Activated B cell treated with CpG ODN at 0.5 μM for 24 hours (primary cell): Measurements from ENCODE around the gene BICC1. TPM values are rescaled to one million over a fixed set of nuclear protein-coding genes. Genes with fewer than 3 reads are reported as not detected.

Experiments
- ATAC-seq: fragments of 200-7000 bp; cut with Tn5 transposase; one replicate; pipeline ENCODE4 v1.10.0; 2021; ENCODE audit warnings: low read depth, mild to moderate bottlenecking, moderate library complexity
- CTCF ChIA-PET: fragments of 350-600 bp; sonication (Branson Sonifier 250); formaldehyde crosslinking; loops from one replicate; lab custom pipeline; 2021; ENCODE audit warnings: antibody characterized with exemption; lab: Charles Lee
- POLR2A ChIA-PET: fragments of 350-600 bp; sonication (Branson Sonifier 250); formaldehyde crosslinking; loops from one replicate; lab custom pipeline; 2021; ENCODE audit warnings: antibody characterized with exemption; lab: Charles Lee
- DNase-seq: peaks from one replicate; pipeline ENCODE4 v3.0.0; 2022
- H3K27ac Mint-ChIP-seq: one replicate; pipeline ENCODE4 v1.8.0; 2020; ENCODE audit warnings: mixed read lengths
- H3K27me3 Mint-ChIP-seq: one replicate; pipeline ENCODE4 v1.8.0; 2021; ENCODE audit warnings: mixed read lengths
- H3K36me3 Mint-ChIP-seq: one replicate; pipeline ENCODE4 v1.8.0; 2021; ENCODE audit warnings: low read depth, mixed read lengths
- H3K4me1 Mint-ChIP-seq: one replicate; pipeline ENCODE4 v1.8.0; 2021; ENCODE audit warnings: mixed read lengths
- H3K4me3 Mint-ChIP-seq: one replicate; pipeline ENCODE4 v1.8.0; 2020; ENCODE audit warnings: mild to moderate bottlenecking, mixed read lengths
- H3K9me3 Mint-ChIP-seq: one replicate; pipeline ENCODE4 v1.8.0; 2020; ENCODE audit warnings: mixed read lengths
- CTCF ChIP-seq: fragments of 200-600 bp; IDR thresholded peaks from one replicate; pipeline ENCODE4 v1.8.0; 2022; ENCODE audit warnings: antibody characterized with exemption, mild to moderate bottlenecking
- intact Hi-C: fragments of 100-400 bp; cut with micrococcal nuclease; formaldehyde crosslinking; loops from one replicate; pipeline ENCODE4 v1.15.1; 2024
- total RNA-seq: library from RNA; stranded (reverse); gene quantifications from 2 replicates; pipeline ENCODE4 v1.2.3, GENCODE V29; 2022

BICC1 gene
- total RNA-seq, 1 donor from 2014 or later = not detected

GRCh38 chr10:58543141-58543540 is 30.5 kb downstream of the BICC1 start:
- no peak for ATAC-seq
- ChIA-PET POLR2A (no interaction called here), CTCF (no interaction called here)
- no peaks in the 10 kb centered on the region for H3K36me3 Mint-ChIP-seq
- H3K27ac Mint-ChIP-seq = no peak overlapping the region
- H3K4me1 Mint-ChIP-seq = no peaks in the 10 kb centered on the region
- DNase-seq = no peak
- peaks cover 6% of the 10 kb centered on the region for H3K9me3 Mint-ChIP-seq
- TF ChIP-seq CTCF = no peak
- no peaks in the 10 kb centered on the region for H3K27me3 Mint-ChIP-seq
- H3K4me3 Mint-ChIP-seq = no peak overlapping the region
- intact Hi-C loops = no loop called here

- H3K27ac Mint-ChIP-seq = no peak overlapping the region
- H3K9me3 Mint-ChIP-seq = peaks cover 3% of the 10 kb centered on the region
- no peaks in the 10 kb centered on the region for H3K36me3 Mint-ChIP-seq
- ChIA-PET CTCF (no interaction called here), POLR2A (no interaction called here)
- no peaks in the 10 kb centered on the region for H3K4me1 Mint-ChIP-seq
- intact Hi-C loops = no loop called here
- no peak overlapping the region for H3K4me3 Mint-ChIP-seq
- ATAC-seq = no peak
- no peak for TF ChIP-seq CTCF
- no peaks in the 10 kb centered on the region for H3K27me3 Mint-ChIP-seq
- DNase-seq = no peak
These were observed 31.5 kb downstream of the BICC1 start for GRCh38 chr10:58544135-58544534.

GRCh38 chr10:58545427-58545826 is 32.8 kb downstream of the BICC1 start:
- no peak for TF ChIP-seq CTCF
- ATAC-seq (no peak), DNase-seq (no peak)
- no peak overlapping the region for H3K4me3 Mint-ChIP-seq
- no peaks in the 10 kb centered on the region for H3K36me3 Mint-ChIP-seq
- H3K4me1 Mint-ChIP-seq = no peaks in the 10 kb centered on the region
- intact Hi-C loops = no loop called here
- no peaks in the 10 kb centered on the region for H3K27me3 Mint-ChIP-seq
- H3K27ac Mint-ChIP-seq = no peak overlapping the region
- ChIA-PET POLR2A (no interaction called here), CTCF (no interaction called here)
- no peaks in the 10 kb centered on the region for H3K9me3 Mint-ChIP-seq

GRCh38 chr10:58546137-58546536 is 33.5 kb downstream of the BICC1 start:
- POLR2A ChIA-PET = no interaction called here
- no peaks in the 10 kb centered on the region for H3K9me3 Mint-ChIP-seq
- no peaks in the 10 kb centered on the region for H3K4me1 Mint-ChIP-seq
- intact Hi-C loops = no loop called here
- H3K27ac Mint-ChIP-seq = no peak overlapping the region
- H3K36me3 Mint-ChIP-seq = no peaks in the 10 kb centered on the region
- no peak for ATAC-seq
- no peaks in the 10 kb centered on the region for H3K27me3 Mint-ChIP-seq
- H3K4me3 Mint-ChIP-seq = no peak overlapping the region
- DNase-seq = no peak
- CTCF ChIA-PET = no interaction called here
- TF ChIP-seq CTCF = no peak

- H3K36me3 Mint-ChIP-seq = no peaks in the 10 kb centered on the region
- intact Hi-C loops = no loop called here
- no peaks in the 10 kb centered on the region for H3K9me3 Mint-ChIP-seq
- no peak overlapping the region for H3K27ac Mint-ChIP-seq
- ATAC-seq (no peak), DNase-seq (no peak)
- no peak for TF ChIP-seq CTCF
- H3K4me3 Mint-ChIP-seq = no peak overlapping the region
- POLR2A ChIA-PET = no interaction called here
- CTCF ChIA-PET = no interaction called here
- H3K4me1 Mint-ChIP-seq = no peaks in the 10 kb centered on the region
- H3K27me3 Mint-ChIP-seq = no peaks in the 10 kb centered on the region
These were observed 34.2 kb downstream of the BICC1 start for GRCh38 chr10:58546722-58547445.
